Measurements from ENCODE around the gene BAG5.

GRCh38 chr14:103555559-103556337, 6.7 kb downstream of the BAG5 start:
- TF ChIP-seq, protein P1, sequence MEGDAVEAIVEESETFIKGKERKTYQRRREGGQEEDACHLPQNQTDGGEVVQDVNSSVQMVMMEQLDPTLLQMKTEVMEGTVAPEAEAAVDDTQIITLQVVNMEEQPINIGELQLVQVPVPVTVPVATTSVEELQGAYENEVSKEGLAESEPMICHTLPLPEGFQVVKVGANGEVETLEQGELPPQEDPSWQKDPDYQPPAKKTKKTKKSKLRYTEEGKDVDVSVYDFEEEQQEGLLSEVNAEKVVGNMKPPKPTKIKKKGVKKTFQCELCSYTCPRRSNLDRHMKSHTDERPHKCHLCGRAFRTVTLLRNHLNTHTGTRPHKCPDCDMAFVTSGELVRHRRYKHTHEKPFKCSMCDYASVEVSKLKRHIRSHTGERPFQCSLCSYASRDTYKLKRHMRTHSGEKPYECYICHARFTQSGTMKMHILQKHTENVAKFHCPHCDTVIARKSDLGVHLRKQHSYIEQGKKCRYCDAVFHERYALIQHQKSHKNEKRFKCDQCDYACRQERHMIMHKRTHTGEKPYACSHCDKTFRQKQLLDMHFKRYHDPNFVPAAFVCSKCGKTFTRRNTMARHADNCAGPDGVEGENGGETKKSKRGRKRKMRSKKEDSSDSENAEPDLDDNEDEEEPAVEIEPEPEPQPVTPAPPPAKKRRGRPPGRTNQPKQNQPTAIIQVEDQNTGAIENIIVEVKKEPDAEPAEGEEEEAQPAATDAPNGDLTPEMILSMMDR (IDR thresholded peaks at IDR 0.05), result no peak
- TF ChIP-seq POLR2A (IDR thresholded peaks at IDR 0.05), result no peak

Measured in heart left ventricle (tissue), 13 donors.